ENCODE data around the gene OR9G4.

The OR9G4 gene

GRCh38 chr11:56748597-56748996 lies at the start of gene OR9G4:
TSS of gene OR9G4 (minus strand) at chr11:56748697. CDS start at chr11:56743766, 4,931 bp downstream.
- DNase-seq (ENCODE audit: low read depth), result no peak

GRCh38 chr11:56783448-56784041 lies 35.0 kb upstream of the OR9G4 start:
- DNase-seq (ENCODE audit: low read depth), result no peak

- DNase-seq (ENCODE audit: low read depth), result no peak
These were observed 33.8 kb upstream of the OR9G4 start for GRCh38 chr11:56782167-56782847.

GRCh38 chr11:56776809-56777208 lies 28.3 kb upstream of the OR9G4 start:
- DNase-seq (ENCODE audit: low read depth), result no peak

- no peak for DNase-seq (ENCODE audit: low read depth)
These were observed 16.5 kb upstream of the OR9G4 start for GRCh38 chr11:56764976-56765375.

- DNase-seq (ENCODE audit: low read depth), result no peak
These were observed 3.0 kb upstream of the OR9G4 start for GRCh38 chr11:56751480-56751879.

- no peak for DNase-seq (ENCODE audit: low read depth)
These were observed 1.7 kb upstream of the OR9G4 start for GRCh38 chr11:56750190-56750589.

- DNase-seq (ENCODE audit: low read depth), result no peak
These were observed 7.6 kb downstream of the OR9G4 start for GRCh38 chr11:56740886-56741285.

- DNase-seq (ENCODE audit: low read depth), result no peak
These were observed 8.4 kb downstream of the OR9G4 start for GRCh38 chr11:56740107-56740506.

- no peak for DNase-seq (ENCODE audit: low read depth)
These were observed 28.0 kb downstream of the OR9G4 start for GRCh38 chr11:56720513-56720912.

- DNase-seq (ENCODE audit: low read depth), result no peak
These were observed 32.1 kb downstream of the OR9G4 start for GRCh38 chr11:56716379-56716854.

GRCh38 chr11:56714206-56714605 lies 34.3 kb downstream of the OR9G4 start:
- DNase-seq (ENCODE audit: low read depth), result no peak

- DNase-seq (ENCODE audit: low read depth), result no peak
These were observed 42.0 kb downstream of the OR9G4 start for GRCh38 chr11:56706486-56706885.

GRCh38 chr11:56705784-56706396 lies 42.6 kb downstream of the OR9G4 start:
- DNase-seq (ENCODE audit: low read depth), result no peak

- DNase-seq (ENCODE audit: low read depth), result no peak
These were observed 47.5 kb downstream of the OR9G4 start for GRCh38 chr11:56700914-56701485.

- no peak for DNase-seq (ENCODE audit: low read depth)
These were observed 48.1 kb downstream of the OR9G4 start for GRCh38 chr11:56700242-56700913.

GRCh38 chr11:56698795-56699194 lies 49.7 kb downstream of the OR9G4 start, which contains the start of gene OR9G1:
TSS of gene OR9G1 (plus strand) at chr11:56699095. CDS start at chr11:56700388, 1,293 bp downstream.
- DNase-seq (ENCODE audit: low read depth), result no peak

- no peak for DNase-seq (ENCODE audit: low read depth)
These were observed 55.1 kb downstream of the OR9G4 start for GRCh38 chr11:56693428-56693827.
